Measurements from ENCODE around the gene PAGR1. TPM values are rescaled to one million over a fixed set of nuclear protein-coding genes. Genes with fewer than 3 reads are reported as not detected.

Gene PAGR1
- total and polyA plus RNA-seq, 2 of the 13 experiments (the other 11 are each of a cell fraction or from before 2014, with no cell fraction given): 9.8 to 66.4 TPM

DNA sequence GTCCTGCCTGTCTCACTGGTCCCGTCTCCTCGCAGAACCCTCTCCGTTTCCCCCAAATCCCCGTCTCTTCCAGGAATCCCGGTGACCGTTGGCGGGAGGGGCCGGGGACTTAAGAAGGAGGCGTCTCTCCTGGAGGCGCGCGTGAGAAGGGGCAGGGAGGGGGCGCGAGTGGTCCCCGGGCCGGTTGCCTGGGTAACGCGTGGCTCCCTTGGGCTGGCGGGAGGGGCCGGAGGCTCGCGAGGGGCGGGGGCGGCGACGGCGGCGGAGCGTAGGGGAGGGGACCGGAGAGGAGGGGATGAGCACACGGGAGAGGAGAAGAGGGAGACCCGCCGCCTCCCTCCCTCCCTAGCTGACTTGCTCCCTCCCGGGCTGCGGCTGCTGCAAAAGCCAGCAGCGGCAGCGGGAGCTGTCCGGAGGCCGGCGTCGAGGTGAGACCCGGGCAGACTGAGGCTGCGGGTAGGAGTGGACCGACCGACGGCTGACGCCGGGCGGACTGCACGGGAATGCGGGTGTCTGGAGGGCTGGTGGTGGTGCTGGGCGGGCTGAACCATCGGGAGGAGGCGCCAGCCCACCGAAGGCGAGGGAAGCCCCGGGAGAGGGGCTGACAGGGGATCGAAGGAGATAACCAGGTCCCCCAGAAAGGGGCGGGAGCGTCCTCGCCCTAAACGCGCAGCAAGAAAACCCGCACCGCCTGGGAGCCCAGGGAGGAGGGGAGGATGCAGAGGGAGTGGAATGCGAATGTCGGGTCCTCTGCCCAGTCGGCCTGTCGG is 3.9 kb upstream of the PAGR1 start, which contains the start of gene PRRT2:
PRRT2 (plus strand) TSS at position 298 of the 770 bp plus-strand sequence. CDS start 862 bp downstream, outside the sequence.
- BruUV-seq (replicated peaks): no TSS peak
- FAIRE-seq (no peak), ATAC-seq (peak; percentile 6), DNase-seq (ENCODE audit: low spot score) (no peak)
- Histone ChIP-seq H3K9me3 (ENCODE audit: low read length) (no peaks in the 10 kb centered on the region), H3K27ac (ENCODE audit: extremely low read length, insufficient read depth, low read length) (peak within 1 kb of the TSS; percentile 53), H3K4me3 (replicated peaks in 1 of 3; ENCODE audit: insufficient read depth in 1 of 3, low read depth in 2 of 3, low read length in 3 of 3) (peak within 1 kb of the TSS; percentile 52 to 75 (median 64)), H3K4me1 (ENCODE audit: insufficient read depth, low read length) (peaks cover 79% of the 10 kb centered on the region), H3K36me3 (replicated peaks in 1 of 2; ENCODE audit: control insufficient read depth in 1 of 2, insufficient read depth in 2 of 2, low read length in 2 of 2) (peaks cover 6 to 26% of the 10 kb centered on the region in 2 experiments), H3K4me2 (ENCODE audit: low read depth, low read length) (peak within 1 kb of the TSS; percentile 95), H4K20me1 (ENCODE audit: insufficient read depth, low read length) (peaks cover 23% of the 10 kb centered on the region; the same call in 1 of the 2 replicates), H3K9ac (ENCODE audit: insufficient read depth, low read depth, low read length) (peak within 1 kb of the TSS; percentile 66), H3K27me3 (ENCODE audit: control insufficient read depth in 1 of 2, insufficient read depth in 2 of 2, low read length in 2 of 2) (peaks cover 0 to 12% of the 10 kb centered on the region in 2 experiments; a peak in 2 of 5 replicates), H2AFZ (ENCODE audit: low read length) (no peak within 1 kb of the TSS), H3K79me2 (ENCODE audit: insufficient read depth, low read length) (peaks cover 30% of the 10 kb centered on the region)
- intact Hi-C loops (cut with micrococcal nuclease; ENCODE audit: unreplicated experiment) (loop anchor here (2.0 kb wide), 1 partner anchor 209 kb away; no protein-coding TSS in a partner anchor), in situ Hi-C loops (cut with HindIII; ENCODE audit: extremely low pct_ligation_motif_present, low pct_unique_long_range_greater_than_20kb) (loop anchor here (25.0 kb wide), 1 partner anchor 850 kb away; the partner anchor contains the start of genes FBRS and PRR14)
- POLR2A ChIA-PET: interaction anchor here (0.7 to 4.3 kb wide), 13 partner anchors 9 to 253 kb away, joined by 3 to 26 read pairs (median 4); partner anchors contain the start of genes ALDOA, ASPHD1, CDIPT and KIF22
- CTCF ChIA-PET (ENCODE audit: low intra/inter-chr PET ratio, low total read pairs): no interaction called here
- 1% methylated on average over 49 of the region's 69 CpGs for WGBS (ENCODE audit: low lambda C conversion rate)
- no peak for TF ChIP-seq LCORL (IDR thresholded peaks at IDR 0.05)
- TF ChIP-seq LCORL (CRISPR knock-in tag; IDR thresholded peaks at IDR 0.05): 0 out of 2 replicates have a peak, but pooled peaks have one; percentile 24
- TF ChIP-seq MXI1 (IDR thresholded peaks at IDR 0.05; ENCODE audit: borderline replicate concordance, low read depth, low read length): 0 out of 3 replicates have a peak, but pooled peaks have one; percentile 54
- TF ChIP-seq, protein P1, sequence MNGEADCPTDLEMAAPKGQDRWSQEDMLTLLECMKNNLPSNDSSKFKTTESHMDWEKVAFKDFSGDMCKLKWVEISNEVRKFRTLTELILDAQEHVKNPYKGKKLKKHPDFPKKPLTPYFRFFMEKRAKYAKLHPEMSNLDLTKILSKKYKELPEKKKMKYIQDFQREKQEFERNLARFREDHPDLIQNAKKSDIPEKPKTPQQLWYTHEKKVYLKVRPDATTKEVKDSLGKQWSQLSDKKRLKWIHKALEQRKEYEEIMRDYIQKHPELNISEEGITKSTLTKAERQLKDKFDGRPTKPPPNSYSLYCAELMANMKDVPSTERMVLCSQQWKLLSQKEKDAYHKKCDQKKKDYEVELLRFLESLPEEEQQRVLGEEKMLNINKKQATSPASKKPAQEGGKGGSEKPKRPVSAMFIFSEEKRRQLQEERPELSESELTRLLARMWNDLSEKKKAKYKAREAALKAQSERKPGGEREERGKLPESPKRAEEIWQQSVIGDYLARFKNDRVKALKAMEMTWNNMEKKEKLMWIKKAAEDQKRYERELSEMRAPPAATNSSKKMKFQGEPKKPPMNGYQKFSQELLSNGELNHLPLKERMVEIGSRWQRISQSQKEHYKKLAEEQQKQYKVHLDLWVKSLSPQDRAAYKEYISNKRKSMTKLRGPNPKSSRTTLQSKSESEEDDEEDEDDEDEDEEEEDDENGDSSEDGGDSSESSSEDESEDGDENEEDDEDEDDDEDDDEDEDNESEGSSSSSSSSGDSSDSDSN (CRISPR knock-in tag; IDR thresholded peaks at IDR 0.05): peak; percentile 54; the same call in 1 of the 2 replicates
- TF ChIP-seq TMF1 (CRISPR knock-in tag; IDR thresholded peaks at IDR 0.05; ENCODE audit: low read depth): no peak
- TF ChIP-seq ZNF616 (CRISPR knock-in tag; IDR thresholded peaks at IDR 0.05; ENCODE audit: low read depth): peak; percentile 34; the same call in 1 of the 2 replicates
- peak; percentile 36; the same call in 1 of the 2 replicates for TF ChIP-seq MTF2 (CRISPR knock-in tag; IDR thresholded peaks at IDR 0.05; ENCODE audit: borderline replicate concordance)
- TF ChIP-seq, protein P2, sequence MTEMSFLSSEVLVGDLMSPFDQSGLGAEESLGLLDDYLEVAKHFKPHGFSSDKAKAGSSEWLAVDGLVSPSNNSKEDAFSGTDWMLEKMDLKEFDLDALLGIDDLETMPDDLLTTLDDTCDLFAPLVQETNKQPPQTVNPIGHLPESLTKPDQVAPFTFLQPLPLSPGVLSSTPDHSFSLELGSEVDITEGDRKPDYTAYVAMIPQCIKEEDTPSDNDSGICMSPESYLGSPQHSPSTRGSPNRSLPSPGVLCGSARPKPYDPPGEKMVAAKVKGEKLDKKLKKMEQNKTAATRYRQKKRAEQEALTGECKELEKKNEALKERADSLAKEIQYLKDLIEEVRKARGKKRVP (CRISPR knock-in tag; IDR thresholded peaks at IDR 0.05): 0 out of 4 replicates have a peak, but pooled peaks of 1 of the 2 experiments have one; percentile 22
- TF ChIP-seq SMAD3 (CRISPR knock-in tag; IDR thresholded peaks at IDR 0.05): 0 out of 2 replicates have a peak, but pooled peaks have one; percentile 24
- TF ChIP-seq, protein P3, sequence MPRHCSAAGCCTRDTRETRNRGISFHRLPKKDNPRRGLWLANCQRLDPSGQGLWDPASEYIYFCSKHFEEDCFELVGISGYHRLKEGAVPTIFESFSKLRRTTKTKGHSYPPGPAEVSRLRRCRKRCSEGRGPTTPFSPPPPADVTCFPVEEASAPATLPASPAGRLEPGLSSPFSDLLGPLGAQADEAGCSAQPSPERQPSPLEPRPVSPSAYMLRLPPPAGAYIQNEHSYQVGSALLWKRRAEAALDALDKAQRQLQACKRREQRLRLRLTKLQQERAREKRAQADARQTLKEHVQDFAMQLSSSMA (CRISPR knock-in tag; IDR thresholded peaks at IDR 0.05): 0 out of 2 replicates have a peak, but pooled peaks have one; percentile 70
- TF ChIP-seq, protein P4, sequence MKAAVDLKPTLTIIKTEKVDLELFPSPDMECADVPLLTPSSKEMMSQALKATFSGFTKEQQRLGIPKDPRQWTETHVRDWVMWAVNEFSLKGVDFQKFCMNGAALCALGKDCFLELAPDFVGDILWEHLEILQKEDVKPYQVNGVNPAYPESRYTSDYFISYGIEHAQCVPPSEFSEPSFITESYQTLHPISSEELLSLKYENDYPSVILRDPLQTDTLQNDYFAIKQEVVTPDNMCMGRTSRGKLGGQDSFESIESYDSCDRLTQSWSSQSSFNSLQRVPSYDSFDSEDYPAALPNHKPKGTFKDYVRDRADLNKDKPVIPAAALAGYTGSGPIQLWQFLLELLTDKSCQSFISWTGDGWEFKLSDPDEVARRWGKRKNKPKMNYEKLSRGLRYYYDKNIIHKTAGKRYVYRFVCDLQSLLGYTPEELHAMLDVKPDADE (CRISPR knock-in tag; IDR thresholded peaks at IDR 0.05): no peak; the same call in 1 of the 2 replicates
- TF ChIP-seq ZNF430 (CRISPR knock-in tag; IDR thresholded peaks at IDR 0.05): peak; percentile 15; the same call in 1 of the 2 replicates
- TF ChIP-seq NRL (CRISPR knock-in tag; IDR thresholded peaks at IDR 0.05; ENCODE audit: borderline replicate concordance): 0 out of 2 replicates have a peak, but pooled peaks have one; percentile 15
- TF ChIP-seq, protein P5, sequence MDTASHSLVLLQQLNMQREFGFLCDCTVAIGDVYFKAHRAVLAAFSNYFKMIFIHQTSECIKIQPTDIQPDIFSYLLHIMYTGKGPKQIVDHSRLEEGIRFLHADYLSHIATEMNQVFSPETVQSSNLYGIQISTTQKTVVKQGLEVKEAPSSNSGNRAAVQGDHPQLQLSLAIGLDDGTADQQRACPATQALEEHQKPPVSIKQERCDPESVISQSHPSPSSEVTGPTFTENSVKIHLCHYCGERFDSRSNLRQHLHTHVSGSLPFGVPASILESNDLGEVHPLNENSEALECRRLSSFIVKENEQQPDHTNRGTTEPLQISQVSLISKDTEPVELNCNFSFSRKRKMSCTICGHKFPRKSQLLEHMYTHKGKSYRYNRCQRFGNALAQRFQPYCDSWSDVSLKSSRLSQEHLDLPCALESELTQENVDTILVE (CRISPR knock-in tag; IDR thresholded peaks at IDR 0.05): no peak
- TF ChIP-seq ZNF337 (CRISPR knock-in tag; IDR thresholded peaks at IDR 0.05; ENCODE audit: borderline replicate concordance, low read depth): 0 out of 2 replicates have a peak, but pooled peaks have one; percentile 5

All from HepG2 (cell line).